Left kidney (tissue), 2 donors: Measurements from ENCODE around the gene GRID2. TPM values are rescaled to one million over a fixed set of nuclear protein-coding genes. Genes with fewer than 3 reads are reported as not detected.

Experiments used
- DNase-seq: peaks from one replicate; pipeline ENCODE4 v3.0.0-alpha.2; 2013
- polyA plus RNA-seq: library from polyadenylated mRNA; unstranded; fragments of 120-200 nt; gene quantifications from one replicate; pipeline ENCODE4 v1.2.1, GENCODE V29; 2013; ENCODE audit not compliant: insufficient read length

The GRID2 gene
- polyA plus RNA-seq, 1 donor: 5.6 TPM

GRCh38 chr4:93756101-93756500 lies 1452.3 kb downstream of the GRID2 start:
- DNase-seq: no peak

GRCh38 chr4:93759506-93759905 lies 1455.7 kb downstream of the GRID2 start:
- no peak for DNase-seq

- DNase-seq: no peak
These were observed 1456.5 kb downstream of the GRID2 start for GRCh38 chr4:93760284-93760683.

GRCh38 chr4:93761286-93761685 lies 1457.5 kb downstream of the GRID2 start:
- DNase-seq: no peak

- DNase-seq: peak; percentile 49
These were observed 1461.0 kb downstream of the GRID2 start for GRCh38 chr4:93764639-93765246.

- DNase-seq: no peak
These were observed 1464.2 kb downstream of the GRID2 start for GRCh38 chr4:93767917-93768316.

- DNase-seq: no peak
These were observed 1466.4 kb downstream of the GRID2 start for GRCh38 chr4:93770201-93770600.

- no peak for DNase-seq
These were observed 1468.1 kb downstream of the GRID2 start for GRCh38 chr4:93771640-93772411.

- no peak for DNase-seq
These were observed 1469.1 kb downstream of the GRID2 start for GRCh38 chr4:93772858-93773257.

GRCh38 chr4:93775551-93775950 lies 1471.8 kb downstream of the GRID2 start:
- no peak for DNase-seq

GRCh38 chr4:93776386-93777080 lies 1472.8 kb downstream of the GRID2 start:
- no peak for DNase-seq

- DNase-seq: no peak
These were observed 1473.3 kb downstream of the GRID2 start for GRCh38 chr4:93777081-93777460.

GRCh38 chr4:93779228-93779627 lies 1475.5 kb downstream of the GRID2 start:
- no peak for DNase-seq

GRCh38 chr4:93780080-93780479 lies 1476.3 kb downstream of the GRID2 start:
- no peak for DNase-seq

GRCh38 chr4:93781198-93781597 lies 1477.4 kb downstream of the GRID2 start:
- no peak for DNase-seq

- no peak for DNase-seq
These were observed 1482.4 kb downstream of the GRID2 start for GRCh38 chr4:93786149-93786548.

GRCh38 chr4:93788712-93789111 lies 1484.9 kb downstream of the GRID2 start:
- no peak for DNase-seq

- DNase-seq: peak; percentile 68
These were observed 1487.9 kb downstream of the GRID2 start for GRCh38 chr4:93791570-93792195.

GRCh38 chr4:93802045-93802444 lies 1498.3 kb downstream of the GRID2 start:
- no peak for DNase-seq

GRCh38 chr4:93809773-93810172 lies 1506.0 kb downstream of the GRID2 start:
- DNase-seq: no peak

- no peak for DNase-seq
These were observed 1506.7 kb downstream of the GRID2 start for GRCh38 chr4:93810340-93810992.

GRCh38 chr4:93813092-93813491 lies 1509.3 kb downstream of the GRID2 start:
- no peak for DNase-seq
